GM23338 (cell line): ENCODE results near the gene BHLHE41. TPM values are rescaled to one million over a fixed set of nuclear protein-coding genes. Genes with fewer than 3 reads are reported as not detected.

ENCODE experiments used
- ATAC-seq: fragments of 200-7000 bp; cut with Tn5 transposase; 3 replicates; pipeline ENCODE4 v1.9.1; 2020
- DNase-seq: peaks from one replicate; pipeline ENCODE4 v3.0.0-alpha.2; 2015; ENCODE audit warnings: low spot score
- H2AFZ ChIP-seq: fragments of 200-600 bp; sonication (generic); 2 replicates; pipeline ENCODE4 v1.8.0; 2016; ENCODE audit warnings: antibody characterized with exemption, mild to moderate bottlenecking, moderate library complexity
- H3F3A ChIP-seq: fragments of 200-600 bp; sonication (generic); replicated peaks from 2 replicates; pipeline ENCODE4 v1.8.0; 2017; ENCODE audit warnings: antibody characterized with exemption, mixed run types, low read depth
- H3K27ac ChIP-seq: fragments of 200-600 bp; sonication (generic); 2 replicates; pipeline ENCODE4 v1.6.1; 2016; ENCODE audit warnings: low read depth
- H3K27me3 ChIP-seq: fragments of 200-600 bp; sonication (generic); 2 replicates; pipeline ENCODE4 v1.8.0; 2016; ENCODE audit warnings: mild to moderate bottlenecking, mixed run types, moderate library complexity; ENCODE audit not compliant: insufficient read depth
- H3K36me3 ChIP-seq: fragments of 200-600 bp; sonication (generic); 2 replicates; pipeline ENCODE4 v1.8.0; 2016; ENCODE audit warnings: mild to moderate bottlenecking; ENCODE audit not compliant: insufficient read depth
- H3K4me1 ChIP-seq: fragments of 200-600 bp; sonication (generic); 2 replicates; pipeline ENCODE4 v1.8.0; 2016; ENCODE audit warnings: mild to moderate bottlenecking, moderate library complexity; ENCODE audit not compliant: insufficient read depth
- H3K4me2 ChIP-seq: fragments of 200-600 bp; sonication (generic); 2 replicates; pipeline ENCODE4 v1.7.1; 2017; ENCODE audit warnings: mixed run types
- H3K4me3 ChIP-seq: fragments of 200-600 bp; sonication (generic); 2 replicates; pipeline ENCODE4 v1.6.1; 2016; ENCODE audit warnings: mixed run types
- H3K79me2 ChIP-seq: fragments of 200-600 bp; sonication (generic); replicated peaks from 2 replicates; pipeline ENCODE4 v1.8.0; 2017; ENCODE audit warnings: mild to moderate bottlenecking; ENCODE audit not compliant: insufficient read depth
- H3K9me2 ChIP-seq: fragments of 200-600 bp; sonication (generic); 2 replicates; pipeline ENCODE4 v1.8.0; 2017; ENCODE audit not compliant: insufficient read depth
- H4K20me1 ChIP-seq: fragments of 200-600 bp; sonication (generic); replicated peaks from 2 replicates; pipeline ENCODE4 v1.8.0; 2017; ENCODE audit warnings: mild to moderate bottlenecking; ENCODE audit not compliant: insufficient read depth
- H3K27ac Mint-ChIP-seq: 2 replicates; pipeline ENCODE4 v1.8.0; 2020; ENCODE audit warnings: inconsistent platforms, mild to moderate bottlenecking, moderate library complexity, mixed read lengths
- H3K27me3 Mint-ChIP-seq: 3 replicates; pipeline ENCODE4 v1.8.0; 2022; ENCODE audit warnings: low read depth, mild to moderate bottlenecking, moderate library complexity, mixed read lengths, inconsistent platforms; ENCODE audit not compliant: insufficient read depth, poor library complexity
- H3K36me3 Mint-ChIP-seq: 3 replicates; pipeline ENCODE4 v1.8.0; 2021; ENCODE audit warnings: low read depth, mild to moderate bottlenecking, inconsistent platforms, moderate library complexity, mixed read lengths
- H3K4me1 Mint-ChIP-seq: 3 replicates; pipeline ENCODE4 v1.8.0; 2020; ENCODE audit warnings: mild to moderate bottlenecking, inconsistent platforms, mixed read lengths
- H3K4me3 Mint-ChIP-seq: 3 replicates; pipeline ENCODE4 v1.8.0; 2021; ENCODE audit warnings: moderate library complexity, mild to moderate bottlenecking, inconsistent platforms, mixed read lengths
- H3K9me3 Mint-ChIP-seq: 3 replicates; pipeline ENCODE4 v1.8.0; 2020; ENCODE audit warnings: moderate library complexity, mild to moderate bottlenecking, inconsistent platforms, mixed read lengths
- CREB1 ChIP-seq: fragments of 250-450 bp; sonication (Bioruptor Pico); IDR thresholded peaks from 2 replicates; pipeline ENCODE4 v1.5.0; 2020; ENCODE audit warnings: low read depth, mild to moderate bottlenecking, moderate library complexity
- EZH2 ChIP-seq: fragments of 200-600 bp; sonication (generic); IDR thresholded peaks from one replicate; pipeline ENCODE4 v1.8.0; 2017; ENCODE audit warnings: antibody characterized with exemption, mild to moderate bottlenecking, low read depth; ENCODE audit not compliant: unreplicated experiment
- EZH2phosphoT487 ChIP-seq: fragments of 200-600 bp; sonication (generic); IDR thresholded peaks from one replicate; pipeline ENCODE4 v1.8.1; 2018; ENCODE audit warnings: antibody characterized with exemption; ENCODE audit not compliant: unreplicated experiment
- JUNB ChIP-seq: IDR thresholded peaks from one replicate; pipeline ENCODE4 v1.6.1; 2016; ENCODE audit warnings: antibody characterized with exemption; ENCODE audit not compliant: unreplicated experiment
- NANOG ChIP-seq: IDR thresholded peaks from 2 replicates; pipeline ENCODE4 v1.6.1; 2016; ENCODE audit warnings: antibody characterized with exemption, borderline replicate concordance
- POLR2AphosphoS5 ChIP-seq: IDR thresholded peaks from 2 replicates; pipeline ENCODE4 v1.6.1; 2016; ENCODE audit warnings: antibody characterized with exemption, low read depth
- STAT1 ChIP-seq: IDR thresholded peaks from one replicate; pipeline ENCODE4 v1.6.1; 2016; ENCODE audit warnings: antibody characterized with exemption; ENCODE audit not compliant: unreplicated experiment
- ZNF114 ChIP-seq: fragments of 250-450 bp; sonication (Bioruptor Pico); IDR thresholded peaks from 2 replicates; pipeline ENCODE4 v1.5.0; 2020; ENCODE audit warnings: mild to moderate bottlenecking, moderate library complexity
- ZNF331 ChIP-seq: fragments of 250-450 bp; sonication (Bioruptor Pico); IDR thresholded peaks from 2 replicates; pipeline ENCODE4 v1.5.0; 2020; ENCODE audit warnings: low read depth, mild to moderate bottlenecking, moderate library complexity
- polyA plus RNA-seq: library from polyadenylated mRNA; unstranded; fragments of >200 nt; fragmentation: Nextera tagmentation; extraction: Ambion mirVana; gene quantifications from 2 replicates; pipeline ENCODE4 v1.2.1, GENCODE V29; 2016
- total RNA-seq: library from RNA; depleted of rRNA; stranded (reverse); fragments of >200 nt; shearing (Covaris generic); gene quantifications from 2 replicates; pipeline ENCODE4 v1.2.3, GENCODE V29; 2014
- TF ChIP-seq, protein P1 (sequence below): fragments of 250-450 bp; sonication (Bioruptor Pico); IDR thresholded peaks from 2 replicates; pipeline ENCODE4 v1.5.0; 2020; ENCODE audit warnings: mild to moderate bottlenecking, moderate library complexity
- TF ChIP-seq, protein P2 (sequence below): IDR thresholded peaks from 2 replicates; pipeline ENCODE4 v1.6.1; 2016; ENCODE audit warnings: antibody characterized with exemption
- TF ChIP-seq, protein P3 (sequence below), 2 experiments: fragments of 200-600 bp in 1 of 2; sonication (generic) in 1 of 2; conservative IDR thresholded peaks; 2 replicates each; pipeline versions ENCODE4 v1.5.1 to v1.6.1; 2016 to 2017; ENCODE audit warnings: antibody characterized with exemption in 2 of 2, low read depth in 2 of 2, mild to moderate bottlenecking in 2 of 2, moderate library complexity in 1 of 2
- TF ChIP-seq, protein P4 (sequence below): IDR thresholded peaks from one replicate; pipeline ENCODE4 v1.6.1; 2018; ENCODE audit warnings: antibody characterized with exemption; ENCODE audit not compliant: unreplicated experiment

Gene BHLHE41
- total and polyA plus RNA-seq, 2 experiments from 2014 or later, result 1.6 to 2.9 TPM

DNA sequence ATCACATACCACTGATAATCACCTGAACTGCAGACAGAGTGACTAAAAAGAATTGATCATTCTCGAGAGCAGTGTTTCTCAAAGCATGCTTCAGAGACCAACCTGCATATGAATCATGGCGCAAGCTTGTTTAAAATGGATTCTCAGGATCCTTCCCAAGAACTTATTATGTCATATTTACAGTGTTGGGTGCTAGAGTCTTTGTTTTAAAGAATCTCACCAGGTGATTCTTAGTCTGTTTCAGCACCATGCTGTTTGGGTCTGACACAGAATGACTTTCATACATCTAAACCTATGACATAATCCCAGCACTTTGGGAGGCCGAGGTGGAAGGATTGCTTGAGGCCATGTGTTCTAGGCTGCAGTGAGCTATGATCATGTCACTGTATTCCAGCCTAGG, 39.3 kb upstream of the BHLHE41 start:
- Histone ChIP-seq H3K4me3 (no peak overlapping the region), H3K27me3 (no peaks in the 10 kb centered on the region), H3K9me2 (0 out of 2 replicates have a peak, but pooled peaks cover 3% of the 10 kb centered on the region), H3K4me2 (no peak overlapping the region), H4K20me1 (no peaks in the 10 kb centered on the region), H2AFZ (no peak overlapping the region), H3K36me3 (no peaks in the 10 kb centered on the region), H3K4me1 (peaks cover 3% of the 10 kb centered on the region; the same call in 1 of the 2 replicates), H3F3A (no peaks in the 10 kb centered on the region), H3K27ac (no peak overlapping the region), H3K79me2 (no peaks in the 10 kb centered on the region)
- H3K4me1 Mint-ChIP-seq, result no peaks in the 10 kb centered on the region; the same call in 2 of the 3 replicates
- DNase-seq, result no peak
- no peaks in the 10 kb centered on the region for H3K9me3 Mint-ChIP-seq
- no peak for ATAC-seq
- no peak for TF ChIP-seq EZH2phosphoT487
- TF ChIP-seq STAT1, result no peak
- TF ChIP-seq, protein P1, sequence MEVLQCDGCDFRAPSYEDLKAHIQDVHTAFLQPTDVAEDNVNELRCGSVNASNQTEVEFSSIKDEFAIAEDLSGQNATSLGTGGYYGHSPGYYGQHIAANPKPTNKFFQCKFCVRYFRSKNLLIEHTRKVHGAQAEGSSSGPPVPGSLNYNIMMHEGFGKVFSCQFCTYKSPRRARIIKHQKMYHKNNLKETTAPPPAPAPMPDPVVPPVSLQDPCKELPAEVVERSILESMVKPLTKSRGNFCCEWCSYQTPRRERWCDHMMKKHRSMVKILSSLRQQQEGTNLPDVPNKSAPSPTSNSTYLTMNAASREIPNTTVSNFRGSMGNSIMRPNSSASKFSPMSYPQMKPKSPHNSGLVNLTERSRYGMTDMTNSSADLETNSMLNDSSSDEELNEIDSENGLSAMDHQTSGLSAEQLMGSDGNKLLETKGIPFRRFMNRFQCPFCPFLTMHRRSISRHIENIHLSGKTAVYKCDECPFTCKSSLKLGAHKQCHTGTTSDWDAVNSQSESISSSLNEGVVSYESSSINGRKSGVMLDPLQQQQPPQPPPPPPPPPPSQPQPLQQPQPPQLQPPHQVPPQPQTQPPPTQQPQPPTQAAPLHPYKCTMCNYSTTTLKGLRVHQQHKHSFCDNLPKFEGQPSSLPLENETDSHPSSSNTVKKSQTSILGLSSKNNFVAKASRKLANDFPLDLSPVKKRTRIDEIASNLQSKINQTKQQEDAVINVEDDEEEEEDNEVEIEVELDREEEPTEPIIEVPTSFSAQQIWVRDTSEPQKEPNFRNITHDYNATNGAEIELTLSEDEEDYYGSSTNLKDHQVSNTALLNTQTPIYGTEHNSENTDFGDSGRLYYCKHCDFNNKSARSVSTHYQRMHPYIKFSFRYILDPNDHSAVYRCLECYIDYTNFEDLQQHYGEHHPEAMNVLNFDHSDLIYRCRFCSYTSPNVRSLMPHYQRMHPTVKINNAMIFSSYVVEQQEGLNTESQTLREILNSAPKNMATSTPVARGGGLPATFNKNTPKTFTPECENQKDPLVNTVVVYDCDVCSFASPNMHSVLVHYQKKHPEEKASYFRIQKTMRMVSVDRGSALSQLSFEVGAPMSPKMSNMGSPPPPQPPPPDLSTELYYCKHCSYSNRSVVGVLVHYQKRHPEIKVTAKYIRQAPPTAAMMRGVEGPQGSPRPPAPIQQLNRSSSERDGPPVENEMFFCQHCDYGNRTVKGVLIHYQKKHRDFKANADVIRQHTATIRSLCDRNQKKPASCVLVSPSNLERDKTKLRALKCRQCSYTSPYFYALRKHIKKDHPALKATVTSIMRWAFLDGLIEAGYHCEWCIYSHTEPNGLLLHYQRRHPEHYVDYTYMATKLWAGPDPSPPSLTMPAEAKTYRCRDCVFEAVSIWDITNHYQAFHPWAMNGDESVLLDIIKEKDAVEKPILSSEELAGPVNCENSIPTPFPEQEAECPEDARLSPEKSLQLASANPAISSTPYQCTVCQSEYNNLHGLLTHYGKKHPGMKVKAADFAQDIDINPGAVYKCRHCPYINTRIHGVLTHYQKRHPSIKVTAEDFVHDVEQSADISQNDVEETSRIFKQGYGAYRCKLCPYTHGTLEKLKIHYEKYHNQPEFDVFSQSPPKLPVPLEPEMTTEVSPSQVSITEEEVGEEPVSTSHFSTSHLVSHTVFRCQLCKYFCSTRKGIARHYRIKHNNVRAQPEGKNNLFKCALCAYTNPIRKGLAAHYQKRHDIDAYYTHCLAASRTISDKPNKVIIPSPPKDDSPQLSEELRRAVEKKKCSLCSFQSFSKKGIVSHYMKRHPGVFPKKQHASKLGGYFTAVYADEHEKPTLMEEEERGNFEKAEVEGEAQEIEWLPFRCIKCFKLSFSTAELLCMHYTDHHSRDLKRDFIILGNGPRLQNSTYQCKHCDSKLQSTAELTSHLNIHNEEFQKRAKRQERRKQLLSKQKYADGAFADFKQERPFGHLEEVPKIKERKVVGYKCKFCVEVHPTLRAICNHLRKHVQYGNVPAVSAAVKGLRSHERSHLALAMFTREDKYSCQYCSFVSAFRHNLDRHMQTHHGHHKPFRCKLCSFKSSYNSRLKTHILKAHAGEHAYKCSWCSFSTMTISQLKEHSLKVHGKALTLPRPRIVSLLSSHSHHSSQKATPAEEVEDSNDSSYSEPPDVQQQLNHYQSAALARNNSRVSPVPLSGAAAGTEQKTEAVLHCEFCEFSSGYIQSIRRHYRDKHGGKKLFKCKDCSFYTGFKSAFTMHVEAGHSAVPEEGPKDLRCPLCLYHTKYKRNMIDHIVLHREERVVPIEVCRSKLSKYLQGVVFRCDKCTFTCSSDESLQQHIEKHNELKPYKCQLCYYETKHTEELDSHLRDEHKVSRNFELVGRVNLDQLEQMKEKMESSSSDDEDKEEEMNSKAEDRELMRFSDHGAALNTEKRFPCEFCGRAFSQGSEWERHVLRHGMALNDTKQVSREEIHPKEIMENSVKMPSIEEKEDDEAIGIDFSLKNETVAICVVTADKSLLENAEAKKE (CRISPR knock-in tag), result no peak
- no peak for TF ChIP-seq JUNB
- no peak for TF ChIP-seq NANOG
- TF ChIP-seq ZNF114 (CRISPR knock-in tag), result no peak
- TF ChIP-seq, protein P2, sequence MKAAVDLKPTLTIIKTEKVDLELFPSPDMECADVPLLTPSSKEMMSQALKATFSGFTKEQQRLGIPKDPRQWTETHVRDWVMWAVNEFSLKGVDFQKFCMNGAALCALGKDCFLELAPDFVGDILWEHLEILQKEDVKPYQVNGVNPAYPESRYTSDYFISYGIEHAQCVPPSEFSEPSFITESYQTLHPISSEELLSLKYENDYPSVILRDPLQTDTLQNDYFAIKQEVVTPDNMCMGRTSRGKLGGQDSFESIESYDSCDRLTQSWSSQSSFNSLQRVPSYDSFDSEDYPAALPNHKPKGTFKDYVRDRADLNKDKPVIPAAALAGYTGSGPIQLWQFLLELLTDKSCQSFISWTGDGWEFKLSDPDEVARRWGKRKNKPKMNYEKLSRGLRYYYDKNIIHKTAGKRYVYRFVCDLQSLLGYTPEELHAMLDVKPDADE, result no peak
- no peak for TF ChIP-seq CREB1 (CRISPR knock-in tag)
- TF ChIP-seq, protein P3, sequence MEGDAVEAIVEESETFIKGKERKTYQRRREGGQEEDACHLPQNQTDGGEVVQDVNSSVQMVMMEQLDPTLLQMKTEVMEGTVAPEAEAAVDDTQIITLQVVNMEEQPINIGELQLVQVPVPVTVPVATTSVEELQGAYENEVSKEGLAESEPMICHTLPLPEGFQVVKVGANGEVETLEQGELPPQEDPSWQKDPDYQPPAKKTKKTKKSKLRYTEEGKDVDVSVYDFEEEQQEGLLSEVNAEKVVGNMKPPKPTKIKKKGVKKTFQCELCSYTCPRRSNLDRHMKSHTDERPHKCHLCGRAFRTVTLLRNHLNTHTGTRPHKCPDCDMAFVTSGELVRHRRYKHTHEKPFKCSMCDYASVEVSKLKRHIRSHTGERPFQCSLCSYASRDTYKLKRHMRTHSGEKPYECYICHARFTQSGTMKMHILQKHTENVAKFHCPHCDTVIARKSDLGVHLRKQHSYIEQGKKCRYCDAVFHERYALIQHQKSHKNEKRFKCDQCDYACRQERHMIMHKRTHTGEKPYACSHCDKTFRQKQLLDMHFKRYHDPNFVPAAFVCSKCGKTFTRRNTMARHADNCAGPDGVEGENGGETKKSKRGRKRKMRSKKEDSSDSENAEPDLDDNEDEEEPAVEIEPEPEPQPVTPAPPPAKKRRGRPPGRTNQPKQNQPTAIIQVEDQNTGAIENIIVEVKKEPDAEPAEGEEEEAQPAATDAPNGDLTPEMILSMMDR (conservative IDR thresholded peaks at IDR 0.05; ENCODE audit: low read depth in 2 of 2), result no peak
- TF ChIP-seq, protein P4, sequence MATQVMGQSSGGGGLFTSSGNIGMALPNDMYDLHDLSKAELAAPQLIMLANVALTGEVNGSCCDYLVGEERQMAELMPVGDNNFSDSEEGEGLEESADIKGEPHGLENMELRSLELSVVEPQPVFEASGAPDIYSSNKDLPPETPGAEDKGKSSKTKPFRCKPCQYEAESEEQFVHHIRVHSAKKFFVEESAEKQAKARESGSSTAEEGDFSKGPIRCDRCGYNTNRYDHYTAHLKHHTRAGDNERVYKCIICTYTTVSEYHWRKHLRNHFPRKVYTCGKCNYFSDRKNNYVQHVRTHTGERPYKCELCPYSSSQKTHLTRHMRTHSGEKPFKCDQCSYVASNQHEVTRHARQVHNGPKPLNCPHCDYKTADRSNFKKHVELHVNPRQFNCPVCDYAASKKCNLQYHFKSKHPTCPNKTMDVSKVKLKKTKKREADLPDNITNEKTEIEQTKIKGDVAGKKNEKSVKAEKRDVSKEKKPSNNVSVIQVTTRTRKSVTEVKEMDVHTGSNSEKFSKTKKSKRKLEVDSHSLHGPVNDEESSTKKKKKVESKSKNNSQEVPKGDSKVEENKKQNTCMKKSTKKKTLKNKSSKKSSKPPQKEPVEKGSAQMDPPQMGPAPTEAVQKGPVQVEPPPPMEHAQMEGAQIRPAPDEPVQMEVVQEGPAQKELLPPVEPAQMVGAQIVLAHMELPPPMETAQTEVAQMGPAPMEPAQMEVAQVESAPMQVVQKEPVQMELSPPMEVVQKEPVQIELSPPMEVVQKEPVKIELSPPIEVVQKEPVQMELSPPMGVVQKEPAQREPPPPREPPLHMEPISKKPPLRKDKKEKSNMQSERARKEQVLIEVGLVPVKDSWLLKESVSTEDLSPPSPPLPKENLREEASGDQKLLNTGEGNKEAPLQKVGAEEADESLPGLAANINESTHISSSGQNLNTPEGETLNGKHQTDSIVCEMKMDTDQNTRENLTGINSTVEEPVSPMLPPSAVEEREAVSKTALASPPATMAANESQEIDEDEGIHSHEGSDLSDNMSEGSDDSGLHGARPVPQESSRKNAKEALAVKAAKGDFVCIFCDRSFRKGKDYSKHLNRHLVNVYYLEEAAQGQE, result no peak
- no peak for TF ChIP-seq POLR2AphosphoS5
- no peak for TF ChIP-seq EZH2
- no peak for TF ChIP-seq ZNF331 (CRISPR knock-in tag)
- peaks cover 3% of the 10 kb centered on the region for H3K27me3 Mint-ChIP-seq
- H3K4me3 Mint-ChIP-seq, result no peak overlapping the region
- no peaks in the 10 kb centered on the region for H3K36me3 Mint-ChIP-seq
- no peak overlapping the region for H3K27ac Mint-ChIP-seq
